NCI-H1417 treated with DMSO at 0.1 percent for 48 hours (cell line): ENCODE measurements around the gene ACY1.

ENCODE experiments used
- DNase-seq: peaks from one replicate; lab custom pipeline; 2025; lab: John Stamatoyannopoulos, UW

ACY1 gene

DNA sequence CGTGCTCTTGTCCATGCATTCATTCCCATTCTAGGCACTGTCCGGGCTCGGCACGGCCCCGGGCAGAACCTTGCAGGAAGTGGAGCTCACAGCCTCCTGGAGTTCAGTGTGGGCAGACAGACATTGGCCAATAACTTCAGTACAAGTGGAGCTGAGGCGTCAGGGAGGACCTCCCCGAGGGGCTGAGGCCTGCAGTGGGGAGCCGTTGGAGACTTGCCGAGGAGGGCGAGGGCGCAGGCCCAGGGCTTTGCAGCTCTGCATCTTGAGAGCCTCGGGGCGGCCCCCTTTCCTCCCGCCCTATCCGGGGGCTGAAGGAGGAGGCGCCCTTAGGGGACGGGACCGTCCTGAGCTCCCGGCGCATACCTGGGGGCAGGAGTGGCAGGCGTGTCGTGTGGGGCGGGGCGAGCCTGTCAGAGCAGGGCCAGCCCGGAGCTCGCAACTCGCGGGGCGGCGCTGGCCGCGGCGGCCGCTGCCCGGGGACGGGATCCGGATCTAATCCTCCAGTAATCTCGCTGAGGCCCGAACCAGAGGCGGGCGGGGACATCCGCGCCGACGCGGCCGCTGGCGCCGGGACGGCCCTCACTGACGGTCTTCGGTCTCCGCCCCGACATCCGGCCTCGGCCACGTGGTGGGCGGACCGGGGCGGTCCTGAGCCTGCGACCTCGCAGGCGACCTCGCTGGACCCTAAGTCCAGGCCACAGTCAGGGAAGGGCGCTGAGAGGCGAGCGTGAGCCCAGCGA, at the start of gene ACY1:
Gene ACY1 (plus strand): TSS at position 698 of the 740 bp plus-strand sequence. CDS start 530 bp downstream, outside the sequence.
- no peak for DNase-seq

- DNase-seq: no peak
Measured at GRCh38 chr3:51934139-51934850, 49.0 kb upstream of the ACY1 start.

- no peak for DNase-seq
Measured at GRCh38 chr3:51934991-51935885, 48.1 kb upstream of the ACY1 start.

GRCh38 chr3:51935886-51936755, 47.2 kb upstream of the ACY1 start:
- no peak for DNase-seq

DNA sequence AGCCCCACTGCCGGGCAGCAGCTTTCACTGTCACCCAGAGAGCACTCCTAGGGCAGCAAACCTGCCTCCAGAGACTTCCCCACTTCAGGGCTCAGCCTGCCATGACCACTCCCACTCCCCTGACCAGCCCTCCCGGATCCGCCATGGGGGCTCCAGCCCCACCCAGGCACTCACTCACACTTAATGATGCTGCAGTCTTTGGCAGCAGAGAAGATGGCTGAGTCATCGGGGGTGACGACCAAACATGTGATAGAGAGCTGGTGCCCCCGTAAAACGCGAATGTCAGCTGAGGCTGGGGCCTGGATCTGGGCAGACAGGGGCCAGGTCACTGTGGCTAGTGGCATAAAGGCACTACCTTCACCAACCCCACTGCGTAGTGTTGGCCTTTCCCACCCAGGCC, 46.3 kb upstream of the ACY1 start:
- no peak for DNase-seq

DNA sequence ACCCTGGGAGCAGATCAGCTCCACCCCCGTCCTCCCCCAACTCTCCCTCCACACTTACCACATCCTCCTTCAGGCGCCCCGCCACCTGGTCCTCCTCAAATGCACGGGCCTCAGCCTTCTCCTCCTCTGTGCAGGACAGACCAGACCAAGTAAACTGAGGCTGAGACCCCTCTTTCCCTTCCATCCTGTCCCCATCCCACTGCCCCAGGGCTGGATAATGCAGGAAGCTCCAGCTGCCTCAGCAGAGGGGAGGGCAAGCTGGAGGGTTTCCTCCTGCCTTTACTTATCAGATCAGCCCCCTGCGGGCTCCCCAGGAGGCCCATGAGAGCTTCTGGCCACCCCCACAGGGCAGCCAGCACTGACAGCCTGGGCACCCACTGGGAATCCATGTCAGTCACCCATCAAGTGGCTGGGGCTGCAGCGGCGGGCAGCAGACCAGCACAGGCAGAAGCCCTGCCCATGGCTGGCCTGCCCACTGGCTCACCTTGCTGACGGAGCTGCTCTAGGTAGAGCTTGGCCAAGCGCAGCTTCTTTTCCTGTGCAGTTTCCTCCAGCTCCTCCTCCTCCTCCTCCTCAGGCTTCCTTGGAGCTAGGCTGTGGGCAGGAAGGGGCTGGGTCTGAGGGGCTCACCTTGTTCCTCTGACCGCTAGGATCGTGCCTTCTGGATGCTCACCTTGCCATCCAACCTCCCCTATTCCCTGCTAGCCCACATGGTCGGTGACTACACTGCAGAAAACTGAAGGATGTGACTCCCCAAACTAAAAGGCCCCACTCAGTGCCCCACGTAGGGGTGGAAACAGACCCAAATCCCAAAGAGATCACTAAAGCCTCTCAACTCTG, 45.5 kb upstream of the ACY1 start:
- DNase-seq: no peak

DNA sequence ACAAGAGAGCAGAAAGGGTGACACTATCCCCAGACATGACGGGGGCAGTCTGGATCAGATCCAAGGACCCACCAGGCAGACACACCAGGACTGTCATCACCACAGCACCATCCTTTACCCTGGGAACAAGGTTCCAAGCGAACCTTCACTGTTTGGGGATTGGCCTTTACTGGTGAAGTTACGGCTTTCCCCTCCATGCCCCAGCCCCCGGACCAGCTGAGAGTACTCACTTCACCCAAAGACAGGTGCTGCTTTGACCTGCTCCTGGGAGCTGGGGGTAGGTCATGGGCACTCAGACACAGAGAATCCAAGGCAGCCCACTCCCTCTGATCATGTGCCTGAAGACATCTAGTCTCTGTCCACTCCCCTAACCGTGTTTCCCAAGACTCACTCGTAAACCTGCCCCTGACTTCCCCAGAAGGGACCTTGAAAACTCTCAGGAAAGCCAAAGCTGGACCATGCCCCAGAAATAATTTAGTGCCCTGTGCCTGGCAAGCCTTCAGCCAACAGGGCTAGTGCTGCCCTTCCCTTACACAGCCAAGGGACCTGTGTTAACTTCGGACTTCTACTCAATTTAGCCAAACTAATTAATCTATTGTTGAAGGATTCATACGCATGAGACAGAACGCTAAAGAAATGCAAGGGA, 44.4 kb upstream of the ACY1 start:
- DNase-seq: no peak

DNA sequence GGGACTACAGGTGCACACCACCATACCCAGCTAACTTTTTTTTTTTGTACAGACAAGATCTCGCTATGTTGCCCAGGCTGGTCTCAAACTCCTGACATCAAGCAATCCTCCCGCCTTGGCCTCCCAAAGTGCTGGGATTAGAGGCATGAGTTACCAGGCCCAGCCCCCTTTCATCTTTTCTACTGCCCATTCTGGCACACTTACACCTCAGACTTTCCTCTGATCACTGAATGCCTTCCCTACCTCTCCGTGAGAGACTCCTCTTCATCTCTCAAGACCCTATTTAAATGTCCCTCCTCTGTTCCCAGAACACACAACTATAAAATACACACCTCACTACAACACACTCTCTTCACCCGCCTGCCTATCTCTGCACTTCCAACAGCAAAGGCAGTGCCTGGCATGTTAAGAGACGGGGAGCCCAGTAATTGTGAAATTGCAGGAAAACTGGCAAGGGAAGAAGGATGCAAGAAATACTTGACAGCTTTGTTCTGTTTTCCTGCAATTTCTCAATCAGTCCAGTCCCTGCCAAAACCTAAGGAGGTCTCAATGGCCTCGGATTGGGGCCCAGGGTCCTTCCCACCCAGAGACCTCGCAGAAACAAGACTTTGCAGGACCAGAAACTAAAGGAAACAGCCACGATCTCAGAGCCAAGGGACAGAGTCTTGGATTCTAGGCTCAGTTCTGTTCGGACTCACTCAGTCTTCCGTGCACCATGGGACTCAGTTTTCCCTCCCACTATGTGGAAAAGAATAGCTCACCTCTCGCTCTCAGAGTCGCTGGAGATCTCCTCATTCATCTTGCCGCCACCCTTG, 42.5 kb upstream of the ACY1 start:
- no peak for DNase-seq

DNA sequence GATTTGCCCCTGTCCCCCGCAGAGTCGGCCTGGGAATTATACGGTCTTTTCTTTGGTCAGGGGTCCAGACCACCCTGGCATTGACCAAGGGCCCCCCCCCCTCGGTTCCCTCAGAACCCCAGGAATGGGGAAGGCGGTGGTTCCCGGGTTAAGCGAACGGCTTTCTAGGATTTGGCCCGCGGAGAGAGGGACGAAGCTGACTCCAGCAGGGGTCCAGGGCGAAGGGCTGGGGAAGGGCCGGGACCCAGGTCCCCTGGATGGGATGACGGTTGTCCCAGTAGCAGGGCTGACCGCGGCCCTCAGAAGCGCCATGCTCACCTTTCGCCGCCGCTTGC, 41.9 kb upstream of the ACY1 start:
- DNase-seq: no peak

DNA sequence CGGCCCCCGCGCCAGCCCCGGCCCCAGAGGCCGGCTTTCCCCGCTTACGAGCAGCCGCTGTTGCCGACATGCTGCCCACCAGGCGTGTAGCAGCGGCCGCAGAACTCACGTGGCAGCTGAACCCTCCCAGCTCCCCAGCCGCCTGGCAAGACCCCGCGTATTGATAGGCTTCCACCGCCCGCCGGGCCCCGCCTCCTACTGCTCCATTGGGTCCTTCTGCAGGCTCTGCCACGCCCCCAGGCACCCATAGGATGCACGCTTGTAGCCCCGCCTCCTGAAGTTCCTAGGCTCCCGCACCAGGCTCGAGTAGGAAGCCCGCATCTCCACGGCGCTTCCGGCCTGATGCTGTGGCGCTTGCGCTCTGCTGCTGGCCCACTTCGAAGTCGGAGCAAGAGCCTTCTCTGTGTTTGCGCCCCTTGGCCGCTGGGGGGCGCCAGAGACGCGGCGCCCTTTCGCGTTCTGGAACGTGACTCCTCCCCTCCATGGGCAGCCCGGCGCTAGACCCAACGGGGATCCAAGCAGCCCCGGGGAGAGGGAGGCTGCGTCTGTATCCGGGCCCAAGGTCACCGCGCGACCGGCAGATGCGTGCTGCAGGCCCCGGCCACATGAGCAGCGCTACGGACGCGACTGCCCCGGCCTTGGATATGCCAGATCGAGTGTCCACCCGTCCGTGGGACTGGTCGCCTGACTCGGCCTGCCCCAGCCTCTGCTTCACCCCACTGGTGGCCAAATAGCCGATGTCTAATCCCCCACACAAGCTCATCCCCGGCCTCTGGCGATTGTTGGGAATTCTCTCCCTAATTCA, 41.3 kb upstream of the ACY1 start, which contains the start of the genes PARP3 and RRP9:
Gene PARP3 (plus strand): TSS at position 566 of the 805 bp plus-strand sequence. CDS start 993 bp downstream, outside the sequence.
Gene RRP9 (minus strand): TSS at position 107 of the 805 bp plus-strand sequence. CDS start 37 bp downstream, at position 70.
- peak; percentile 82 for DNase-seq

DNA sequence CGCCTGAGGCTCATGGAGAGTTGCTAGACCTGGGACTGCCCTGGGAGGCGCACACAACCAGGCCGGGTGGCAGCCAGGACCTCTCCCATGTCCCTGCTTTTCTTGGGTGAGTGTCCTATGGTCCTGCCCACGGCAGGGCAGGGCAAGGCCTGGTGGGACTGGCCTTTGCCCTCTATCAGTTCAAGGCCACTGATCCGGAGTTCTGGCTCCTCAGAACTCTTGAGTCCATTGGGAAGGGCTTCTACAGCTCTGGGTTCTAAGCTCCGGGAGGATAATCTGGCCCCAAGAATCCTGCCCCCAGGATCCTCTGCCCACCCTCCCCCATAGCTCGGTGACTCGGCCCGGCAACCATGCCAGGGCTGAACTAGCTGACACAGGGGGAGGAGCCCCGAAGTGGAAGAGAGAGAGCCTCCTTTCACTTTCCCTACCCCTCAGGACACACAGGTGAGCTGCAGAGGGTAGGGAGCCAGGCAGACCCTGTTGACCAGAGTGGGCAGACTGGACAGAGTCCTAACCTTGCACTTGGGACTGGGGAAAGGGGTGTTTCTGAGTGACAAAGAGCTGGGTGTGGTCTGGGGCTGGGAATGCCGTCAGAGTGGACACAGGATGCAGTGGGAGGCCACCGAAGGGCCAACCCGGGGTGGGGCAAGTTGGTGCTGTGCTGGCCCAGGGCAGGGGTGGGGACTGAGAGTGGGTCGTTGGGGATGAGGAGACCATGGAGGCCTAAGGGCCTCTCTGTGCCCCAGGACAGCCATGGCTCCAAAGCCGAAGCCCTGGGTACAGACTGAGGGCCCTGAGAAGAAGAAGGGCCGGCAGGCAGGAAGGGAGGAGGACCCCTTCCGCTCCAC, 40.5 kb upstream of the ACY1 start:
- DNase-seq: no peak

GRCh38 chr3:51943451-51944391, 39.6 kb upstream of the ACY1 start:
- DNase-seq: no peak

GRCh38 chr3:51944451-51945021, 38.8 kb upstream of the ACY1 start:
- no peak for DNase-seq

DNA sequence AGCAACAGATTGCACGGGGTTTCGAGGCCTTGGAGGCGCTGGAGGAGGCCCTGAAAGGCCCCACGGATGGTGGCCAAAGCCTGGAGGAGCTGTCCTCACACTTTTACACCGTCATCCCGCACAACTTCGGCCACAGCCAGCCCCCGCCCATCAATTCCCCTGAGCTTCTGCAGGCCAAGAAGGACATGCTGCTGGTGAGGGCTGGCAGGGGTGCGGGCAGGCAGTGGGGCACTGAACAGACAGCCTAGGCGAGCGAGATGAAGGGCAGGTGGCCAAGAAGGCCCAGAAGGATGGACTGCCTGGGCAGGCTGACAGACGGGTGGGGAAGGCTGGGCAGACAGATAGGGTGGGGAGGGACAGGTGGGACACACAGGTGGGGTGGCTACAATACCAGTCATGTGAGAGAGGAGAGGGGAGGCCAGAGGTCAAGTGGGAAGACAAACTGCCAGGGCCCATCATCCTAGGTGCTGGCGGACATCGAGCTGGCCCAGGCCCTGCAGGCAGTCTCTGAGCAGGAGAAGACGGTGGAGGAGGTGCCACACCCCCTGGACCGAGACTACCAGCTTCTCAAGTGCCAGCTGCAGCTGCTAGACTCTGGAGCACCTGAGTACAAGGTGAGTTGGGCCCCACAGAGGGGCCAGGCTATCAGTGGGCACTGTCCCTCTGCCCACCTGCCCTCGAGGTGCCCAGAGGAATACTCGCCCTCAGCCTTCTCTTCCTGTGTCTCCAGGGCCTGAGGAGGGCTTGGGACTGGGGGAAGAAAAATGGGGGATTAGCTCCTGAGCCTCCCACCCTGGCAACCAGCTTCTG, 38.1 kb upstream of the ACY1 start:
- no peak for DNase-seq
